Measurements from ENCODE around the gene PACSIN1.
"Not testable (repeated sequence)": the region's sequence is repeated elsewhere in the genome, so short reads cannot be mapped to it uniquely, and the experiment has no call there.

The PACSIN1 gene

DNA sequence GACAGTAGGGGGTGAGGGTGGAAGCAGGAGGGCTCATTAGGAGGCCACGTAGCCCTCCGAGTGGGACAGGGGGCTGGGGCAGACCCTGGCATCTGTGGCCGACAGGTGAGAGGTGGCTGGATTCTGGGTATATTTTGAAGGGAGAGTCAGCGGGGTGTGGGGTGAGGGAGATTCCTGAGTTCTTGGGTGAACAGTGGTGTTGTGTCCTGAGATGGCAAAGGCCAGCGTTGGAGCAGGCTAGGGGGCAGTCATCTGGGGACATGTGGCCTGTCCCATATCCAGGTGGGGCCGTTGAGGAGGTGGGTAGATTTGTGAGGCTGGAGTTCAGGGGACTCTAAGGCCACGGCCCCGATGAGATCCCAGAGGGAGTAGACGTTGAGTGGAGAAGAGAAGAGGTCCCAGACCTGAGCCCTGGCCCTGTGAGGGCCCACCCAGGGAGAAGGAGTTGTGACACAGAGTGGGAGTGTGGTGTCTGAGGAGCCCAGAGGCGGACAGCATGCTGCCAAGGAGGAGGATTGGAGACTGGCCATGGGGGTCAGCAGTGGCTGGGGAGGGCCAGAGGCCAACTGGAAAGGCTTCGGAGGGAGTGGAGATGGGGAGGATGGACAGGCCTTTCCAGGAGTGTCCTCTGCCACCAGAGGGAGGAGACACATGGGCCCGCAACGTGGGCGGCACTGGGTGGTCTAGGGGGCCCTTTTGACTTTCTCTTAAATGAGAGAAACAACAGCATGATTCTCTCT lies 19.6 kb downstream of the PACSIN1 start:
- no peak for DNase-seq (ENCODE audit: low read depth)

DNA sequence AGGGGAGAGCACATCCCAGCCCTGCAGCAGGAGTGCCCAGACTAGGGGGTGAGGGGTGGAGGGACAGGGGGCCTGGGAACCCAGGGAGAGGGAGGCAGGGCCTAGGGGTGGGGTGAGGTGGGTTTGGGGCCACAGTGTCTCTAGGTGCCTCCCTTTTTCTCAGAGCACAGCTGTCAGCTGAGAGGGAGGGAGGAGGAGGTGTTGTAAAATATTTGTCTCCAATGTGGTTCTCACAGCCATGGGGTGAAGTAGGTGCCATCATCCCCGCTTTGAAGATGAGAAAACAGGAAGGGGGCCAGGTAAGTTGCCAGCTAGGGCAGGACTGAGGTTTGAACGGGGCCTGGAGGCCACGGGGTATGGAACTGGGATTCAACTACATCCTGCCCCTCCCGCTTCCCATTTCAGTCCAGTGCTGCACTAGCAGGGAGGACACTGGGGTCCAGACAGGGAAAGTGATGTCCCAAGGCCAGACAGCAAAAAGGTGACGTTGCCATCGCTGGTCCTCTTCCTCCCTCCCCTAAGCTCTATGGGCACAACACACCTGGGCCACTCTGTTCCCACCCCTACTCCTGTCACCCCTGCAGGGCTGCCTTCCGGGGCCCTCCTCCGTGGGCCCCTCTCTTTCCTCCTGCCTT lies 20.3 kb downstream of the PACSIN1 start:
- DNase-seq (ENCODE audit: low read depth), result no peak

DNA sequence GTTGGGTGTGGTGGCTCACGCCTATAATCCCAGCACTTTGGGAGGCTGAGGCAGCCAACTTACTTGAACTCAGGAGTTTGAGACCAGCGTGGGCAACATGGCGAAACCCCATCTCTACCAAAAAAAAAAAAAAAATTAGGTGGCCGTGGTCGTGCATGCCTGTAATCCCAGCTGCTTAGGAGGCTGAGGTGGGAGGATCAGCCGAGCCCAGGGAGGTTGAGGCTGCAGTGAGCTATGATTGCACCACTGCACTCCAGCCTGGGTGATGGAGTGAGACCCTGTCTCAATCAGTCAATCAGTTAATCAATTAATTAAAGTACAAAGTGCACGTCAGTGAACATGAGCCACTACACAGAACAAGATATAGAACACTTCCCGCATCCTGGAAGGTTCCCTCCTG lies 21.0 kb downstream of the PACSIN1 start:
- DNase-seq (ENCODE audit: low read depth), result not testable (repeated sequence)

DNA sequence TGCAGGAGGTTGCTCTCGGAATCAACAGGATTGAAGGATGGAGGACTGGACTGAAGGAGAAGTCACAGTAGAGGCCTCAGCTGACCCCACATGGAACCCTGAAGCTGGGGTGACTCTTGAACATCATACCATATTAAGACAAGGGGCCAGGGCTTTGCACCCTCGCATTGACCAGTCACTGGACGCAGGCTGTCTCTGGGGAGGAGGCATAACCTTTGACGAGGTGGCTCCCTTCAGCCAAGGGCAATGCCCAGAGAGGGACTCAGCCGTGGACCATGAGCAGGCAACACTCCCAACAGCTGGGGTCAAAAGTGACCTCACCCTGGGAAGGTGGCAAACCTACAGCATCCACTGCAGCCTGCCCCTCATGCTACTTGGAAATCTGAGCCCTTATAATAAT lies 21.7 kb downstream of the PACSIN1 start:
- no peak for DNase-seq (ENCODE audit: low read depth)

DNA sequence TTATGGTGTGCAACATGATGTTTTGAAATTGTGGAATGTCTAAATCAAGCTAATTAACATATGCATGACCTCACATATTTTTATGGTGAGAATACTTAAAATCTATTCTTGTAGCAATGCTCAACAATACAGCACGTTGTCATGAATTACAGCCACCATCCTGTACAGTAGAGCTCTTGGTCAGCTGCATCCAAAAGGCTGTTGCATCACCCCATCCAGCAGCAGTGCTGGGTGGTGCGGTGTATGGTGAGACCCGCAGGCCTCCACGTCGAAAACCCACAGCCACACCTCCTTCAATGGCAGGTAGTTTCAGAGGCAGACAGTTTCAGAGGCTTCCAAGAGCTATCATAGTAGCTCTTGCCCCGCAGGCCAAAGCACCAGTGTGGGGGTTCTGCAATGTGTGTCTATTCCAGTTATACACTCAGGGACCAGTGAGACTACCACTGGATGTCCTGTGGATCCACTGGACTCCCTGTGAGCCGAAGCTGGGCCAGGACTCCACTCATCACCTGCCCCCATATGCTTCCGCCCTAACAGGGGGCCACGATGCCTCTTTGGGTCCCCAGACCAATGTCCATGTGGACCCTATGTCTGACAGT lies 23.4 kb downstream of the PACSIN1 start:
- no peak for DNase-seq (ENCODE audit: low read depth)

DNA sequence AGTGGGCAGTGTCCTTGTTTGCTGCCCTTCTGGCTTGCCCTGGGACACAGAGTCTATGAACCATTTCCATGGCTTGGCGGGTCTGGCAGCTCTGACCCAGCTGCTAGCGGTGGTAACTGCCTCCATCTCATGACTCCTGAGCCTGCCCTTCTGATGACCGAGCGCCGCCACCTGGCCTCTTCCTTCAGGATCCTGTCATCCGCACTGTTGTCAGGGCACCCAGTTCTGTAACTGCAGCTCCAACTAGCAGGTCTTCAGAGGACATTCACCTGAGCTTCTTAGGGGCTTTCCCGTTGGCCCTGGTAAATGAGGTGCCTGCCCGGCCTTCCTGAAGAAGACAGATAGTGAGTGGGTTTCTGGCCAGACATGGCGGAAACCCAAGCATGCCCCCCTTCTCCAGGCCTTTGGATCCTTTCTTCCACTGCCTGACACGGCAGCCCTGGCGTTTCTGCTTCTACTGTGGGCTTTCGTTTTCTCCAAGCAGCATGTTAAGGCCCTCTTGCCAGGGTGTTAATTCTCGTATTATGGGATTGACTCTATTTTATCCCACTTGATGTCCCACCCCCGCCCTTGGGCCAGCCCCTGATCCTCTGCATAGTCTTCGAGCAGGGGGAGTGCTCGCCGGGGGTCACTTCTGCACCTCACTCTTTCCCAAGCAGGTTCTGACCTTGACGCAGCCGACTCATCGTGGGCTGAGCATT lies 24.7 kb downstream of the PACSIN1 start:
- DNase-seq (ENCODE audit: low read depth), result no peak

DNA sequence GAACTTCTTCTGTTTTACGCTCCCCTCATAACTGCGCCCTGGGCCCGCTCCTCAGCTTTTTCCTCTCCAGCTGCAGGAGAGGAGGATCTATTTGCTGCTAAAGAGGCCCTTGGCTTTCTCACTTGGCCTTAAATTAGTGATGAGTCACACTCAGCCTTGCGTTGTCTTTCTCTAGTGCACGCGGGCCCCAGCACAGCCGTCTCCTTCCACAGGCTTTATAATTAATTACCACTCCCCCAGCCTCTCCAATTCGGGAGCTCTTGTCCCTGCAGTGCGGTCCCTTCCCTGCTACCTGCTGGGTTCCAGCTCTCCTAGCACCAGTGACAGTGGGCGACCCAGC lies 25.2 kb downstream of the PACSIN1 start:
- DNase-seq (ENCODE audit: low read depth), result no peak

DNA sequence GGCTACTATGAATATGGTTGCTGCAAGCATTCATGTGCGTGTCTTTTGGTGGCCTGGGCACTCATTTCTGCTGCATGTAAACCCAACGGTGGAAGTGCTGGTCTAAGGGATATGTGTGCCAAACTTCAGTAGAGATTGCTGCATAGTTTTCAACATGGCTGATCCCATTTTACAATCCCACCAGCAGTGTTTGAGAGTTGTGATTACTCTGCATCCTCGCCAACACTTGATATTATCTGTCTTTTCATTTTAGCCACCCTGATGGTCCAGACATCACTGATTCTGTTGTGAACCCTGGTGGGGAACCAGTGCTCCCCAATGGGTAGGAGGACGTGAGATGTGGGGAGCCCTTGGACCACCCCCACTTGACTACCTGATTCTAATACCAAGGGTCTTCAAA lies 27.5 kb downstream of the PACSIN1 start:
- no peak for DNase-seq (ENCODE audit: low read depth)

DNA sequence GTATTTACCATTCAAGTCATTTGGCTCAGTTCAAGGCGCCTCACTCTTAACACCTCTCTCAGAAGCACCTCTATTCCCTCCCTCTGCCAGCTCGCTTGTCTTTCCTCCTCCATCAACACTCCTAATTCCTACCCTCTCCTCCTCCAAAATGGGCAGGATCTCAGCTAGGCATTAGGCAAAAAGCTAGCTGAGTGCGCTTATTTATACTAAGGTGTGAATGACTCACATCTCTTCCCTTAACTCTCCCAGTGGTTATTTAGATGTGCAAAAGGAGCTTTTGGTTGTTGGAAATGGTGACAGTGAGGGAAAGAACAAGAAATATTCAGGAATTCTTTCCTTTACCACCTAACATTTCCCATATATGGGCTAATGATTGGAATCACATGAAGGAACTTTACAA lies 29.1 kb downstream of the PACSIN1 start:
- DNase-seq (ENCODE audit: low read depth), result no peak

DNA sequence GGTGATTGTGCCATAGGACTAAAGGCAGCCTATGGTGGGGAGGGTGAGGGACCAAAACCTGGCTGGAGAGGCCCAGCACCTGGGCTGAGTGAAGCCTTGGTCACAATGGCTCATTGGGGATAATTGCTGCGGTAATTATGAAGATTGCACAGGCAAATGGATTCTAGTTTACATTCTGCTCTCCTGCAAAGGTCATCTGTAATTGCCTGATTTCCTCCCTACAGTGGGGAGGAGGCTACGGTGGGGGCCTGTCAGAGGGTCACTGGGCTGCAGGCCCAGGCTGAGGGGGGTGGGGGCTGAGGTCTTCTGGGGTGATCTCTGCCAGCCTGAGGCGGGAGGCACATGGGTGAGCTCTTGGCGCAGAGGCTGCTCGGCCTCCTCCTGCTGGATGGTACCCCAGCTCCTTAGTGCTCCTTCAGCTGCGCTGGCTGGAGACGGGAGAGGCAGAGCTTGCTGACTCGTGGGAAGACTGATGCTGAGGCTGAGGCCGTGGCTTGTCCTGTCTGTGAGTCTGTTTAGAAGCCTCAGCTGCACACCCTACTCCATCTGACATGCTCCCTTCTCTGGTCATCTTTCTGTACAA lies 30.3 kb downstream of the PACSIN1 start:
- no peak for DNase-seq (ENCODE audit: low read depth)

DNA sequence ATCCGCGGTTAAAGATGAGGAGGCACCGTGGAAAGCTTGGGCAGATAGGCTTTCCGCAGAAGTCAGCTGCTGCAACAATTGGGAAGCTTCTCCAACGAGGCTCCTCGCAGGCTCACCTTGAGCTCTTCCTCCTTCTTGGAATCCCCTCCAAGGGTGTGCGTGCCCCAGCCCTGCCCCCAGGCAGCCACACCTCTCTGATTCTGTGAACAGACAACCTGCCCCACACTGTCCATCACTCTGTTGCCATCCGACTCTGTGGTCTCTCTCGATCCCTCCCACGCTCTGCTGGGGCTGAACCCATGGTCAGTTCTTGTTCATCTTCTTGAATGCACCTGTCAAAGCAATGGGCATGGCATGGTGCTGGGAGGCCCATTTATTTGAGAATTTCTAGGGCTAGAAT lies 31.5 kb downstream of the PACSIN1 start:
- no peak for DNase-seq (ENCODE audit: low read depth)

DNA sequence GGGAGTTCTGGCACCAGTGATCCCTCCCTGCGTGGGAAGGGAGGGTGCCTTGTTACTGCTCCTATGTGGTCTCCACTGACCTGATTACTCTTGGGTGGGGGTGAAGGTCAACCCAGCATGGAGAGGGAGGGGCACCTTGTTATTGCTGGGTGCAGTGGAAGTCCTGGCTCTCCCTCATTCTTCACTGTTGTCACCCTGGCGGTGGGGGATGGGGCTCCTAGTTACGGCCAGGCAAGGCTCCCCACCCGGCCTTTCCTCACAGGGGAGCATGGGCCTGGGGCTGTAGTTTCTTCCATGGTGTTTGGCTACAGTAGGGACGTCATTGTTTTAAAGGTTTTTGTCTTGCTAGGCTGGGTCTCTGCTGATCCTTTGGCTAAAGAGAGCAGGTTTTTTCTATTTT lies 40.8 kb downstream of the PACSIN1 start:
- DNase-seq (ENCODE audit: low read depth), result no peak

DNA sequence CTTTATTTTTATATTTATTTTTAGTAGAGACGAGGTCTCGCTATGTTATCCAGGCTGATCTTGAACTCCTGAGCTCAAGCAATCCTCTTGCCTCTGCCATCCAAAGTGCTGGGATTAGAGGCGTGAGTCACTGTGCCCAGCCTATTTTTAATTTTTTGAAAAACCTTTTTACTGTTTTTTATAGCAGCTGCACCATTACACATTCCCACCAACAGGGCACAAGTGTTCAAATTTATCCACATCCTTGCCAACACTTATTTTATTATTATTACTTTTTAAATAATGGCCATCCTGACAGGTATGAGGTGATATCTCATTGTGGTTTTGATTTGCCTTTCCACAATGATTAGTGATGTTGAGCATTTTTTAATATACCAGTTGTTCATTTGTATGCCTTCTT lies 42.5 kb downstream of the PACSIN1 start:
- DNase-seq (ENCODE audit: low read depth), result no peak

DNA sequence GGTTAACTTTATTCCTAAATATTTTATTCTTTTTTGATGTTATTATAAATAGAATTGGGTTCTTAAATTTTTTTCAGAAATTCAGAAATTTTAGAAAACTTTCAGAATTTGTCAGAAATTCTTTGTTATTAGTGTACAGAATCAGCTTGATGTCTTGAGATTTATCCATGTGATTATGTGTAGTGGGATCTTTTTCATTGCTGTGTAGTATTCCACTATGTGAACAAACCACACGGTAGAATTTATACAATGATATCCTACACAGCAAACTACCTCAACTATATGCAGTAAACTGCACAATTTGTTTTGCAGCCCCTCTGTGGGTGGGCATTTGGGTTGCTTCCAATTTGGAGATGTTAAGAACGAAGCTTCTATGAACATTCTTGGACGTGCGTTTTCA lies 43.9 kb downstream of the PACSIN1 start:
- no peak for DNase-seq (ENCODE audit: low read depth)

DNA sequence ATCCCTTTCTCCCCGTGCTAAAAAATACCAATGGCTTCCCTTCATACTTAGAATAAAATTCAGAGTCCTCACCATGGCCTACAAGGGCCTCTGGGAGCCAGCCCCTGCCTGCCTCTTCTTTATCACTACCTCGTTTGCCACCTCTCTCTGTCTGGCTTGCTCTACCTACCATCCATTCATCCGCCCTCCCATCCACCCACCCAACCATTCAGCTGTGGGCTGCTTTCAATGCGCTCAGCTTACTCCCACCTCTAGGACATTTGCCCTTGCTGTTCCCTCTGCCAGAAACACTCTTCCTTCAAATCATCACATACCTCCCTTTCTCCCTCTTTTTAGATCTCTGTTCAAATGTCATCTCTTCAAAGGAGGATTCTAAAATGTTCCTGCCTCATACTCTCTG lies 44.4 kb downstream of the PACSIN1 start:
- DNase-seq (ENCODE audit: low read depth), result no peak

DNA sequence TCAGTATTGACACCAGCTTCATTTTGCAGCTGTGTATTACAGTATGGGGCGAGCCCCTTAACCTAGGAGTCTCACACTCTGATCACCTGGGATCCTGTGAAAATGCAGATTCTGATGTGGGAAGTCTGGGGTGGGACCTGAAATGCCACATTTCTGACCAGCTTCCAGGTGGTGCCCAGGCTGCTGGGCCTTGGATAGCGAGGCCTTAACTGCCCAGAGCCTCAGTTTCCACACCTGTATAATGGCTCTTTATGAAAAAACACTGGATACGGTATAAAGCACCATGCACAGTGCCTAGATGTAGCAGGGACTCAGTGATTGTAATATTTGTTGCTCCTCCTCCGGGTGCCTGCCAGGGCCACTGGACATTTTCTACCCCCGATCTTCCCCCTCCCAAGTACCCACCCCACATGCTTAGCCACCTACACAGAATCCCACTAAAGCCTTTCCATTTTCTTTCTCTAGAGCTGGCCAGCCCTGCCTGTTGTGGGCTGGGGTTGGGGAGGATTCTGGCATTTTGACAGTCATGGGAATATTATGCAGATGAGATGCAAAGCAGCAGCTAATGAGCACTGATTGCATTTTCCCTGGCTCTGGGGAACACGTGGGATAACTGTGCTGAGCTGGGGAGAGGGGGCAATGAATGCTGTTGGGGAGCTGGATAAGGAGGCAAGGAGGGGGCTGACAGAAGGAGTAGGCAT lies 45.5 kb downstream of the PACSIN1 start:
- no peak for DNase-seq (ENCODE audit: low read depth)

DNA sequence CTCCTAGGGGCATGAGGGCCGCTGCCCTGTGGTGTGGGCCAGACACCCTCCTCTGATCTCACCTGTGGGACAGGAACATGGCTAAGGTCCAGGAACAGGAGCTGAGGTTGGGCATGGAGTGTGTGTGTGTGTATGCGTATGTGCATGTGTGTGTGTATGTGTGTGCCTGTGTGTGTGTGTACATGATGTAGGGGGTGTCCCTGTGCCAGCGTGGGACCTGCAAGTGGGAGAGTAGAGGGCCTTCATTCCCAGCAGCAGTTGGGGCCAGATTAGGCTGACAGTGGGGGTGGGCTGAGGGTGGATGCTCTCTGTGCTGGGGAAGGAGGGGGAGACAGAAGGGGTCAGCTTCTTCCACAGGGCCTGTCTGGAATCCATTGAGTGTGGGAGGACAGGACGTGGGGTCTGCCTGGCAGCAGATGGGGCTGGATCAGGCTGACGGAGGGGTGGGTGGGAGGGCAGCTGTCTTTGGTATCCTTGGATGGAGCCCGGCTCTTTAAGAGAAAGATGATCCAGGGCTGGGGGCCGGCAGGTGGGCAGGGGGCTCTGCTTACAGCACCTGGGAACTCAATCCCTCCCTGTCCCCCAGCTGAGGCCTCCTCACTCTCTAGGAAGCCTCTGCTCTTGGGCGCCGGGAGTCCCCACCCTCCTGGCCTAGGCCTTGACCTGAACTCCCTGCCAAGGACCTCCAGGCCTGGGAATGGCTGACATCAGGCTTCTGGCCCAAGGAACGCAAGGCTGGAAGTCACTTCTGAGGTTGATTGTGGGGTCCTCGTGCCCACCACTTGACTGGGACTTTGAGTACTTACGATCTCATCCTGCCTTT lies 46.2 kb downstream of the PACSIN1 start:
- no peak for DNase-seq (ENCODE audit: low read depth)

DNA sequence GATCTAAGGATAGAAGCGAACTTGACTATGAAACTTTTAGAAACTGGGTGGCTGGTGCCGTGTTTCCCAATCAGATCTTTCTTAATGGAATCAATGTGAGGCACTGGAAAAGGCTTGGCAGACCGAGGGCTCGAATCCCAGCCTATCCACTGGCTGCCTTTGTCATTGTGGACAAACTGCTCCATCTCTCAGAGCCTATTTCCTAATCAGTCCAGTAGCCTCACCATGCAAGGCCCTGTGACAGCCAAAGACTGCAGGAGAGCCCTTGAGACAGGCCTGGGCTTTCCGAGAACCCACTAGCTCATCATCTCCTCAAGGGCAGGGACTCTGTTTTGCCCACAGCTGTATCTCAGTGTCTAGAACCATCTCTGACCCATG lies 46.9 kb downstream of the PACSIN1 start:
- DNase-seq (ENCODE audit: low read depth), result no peak

DNA sequence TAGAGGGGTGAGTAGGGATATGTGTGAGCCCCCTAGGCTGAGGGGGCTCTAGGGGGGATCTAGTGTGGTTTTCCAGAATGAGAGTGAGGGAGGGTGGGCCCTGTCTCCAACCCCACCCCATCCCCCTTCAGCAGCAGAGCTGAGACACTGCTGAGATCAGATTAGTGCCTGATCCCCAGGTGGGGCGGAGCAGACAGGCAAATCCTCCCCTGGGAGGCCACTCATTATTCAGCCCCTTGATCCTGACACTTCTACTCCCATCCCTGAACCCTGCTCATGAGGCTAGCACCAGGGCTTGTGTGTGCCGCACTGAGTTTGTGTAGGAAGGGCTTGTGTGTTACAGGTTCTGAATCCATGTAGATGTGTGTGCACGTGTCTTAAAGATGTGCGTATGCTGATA lies 47.8 kb downstream of the PACSIN1 start:
- DNase-seq (ENCODE audit: low read depth), result no peak

DNA sequence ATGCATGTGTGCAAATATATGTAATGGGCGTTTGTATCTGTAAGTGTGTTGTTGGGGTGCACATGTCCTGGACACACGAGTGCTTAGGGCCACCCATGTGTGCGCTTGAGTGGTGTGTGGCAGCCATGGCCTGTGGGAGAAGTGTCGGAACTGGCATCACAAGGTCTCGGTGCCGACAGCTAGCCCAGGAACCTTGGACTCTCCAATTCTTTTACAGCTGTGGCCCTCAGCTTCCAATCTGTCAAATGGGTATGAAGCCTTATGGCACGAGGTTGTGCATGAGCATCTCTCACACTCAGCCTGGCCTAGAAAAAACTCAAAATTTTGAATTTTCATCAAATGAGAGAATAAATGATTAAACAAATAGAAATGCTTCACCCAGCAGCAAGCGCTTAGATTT lies 48.2 kb downstream of the PACSIN1 start:
- DNase-seq (ENCODE audit: low read depth), result no peak

All from activated T-helper 9 cell treated with anti-CD3 and anti-CD28 coated beads, Interleukin-2, amount 50 U/mL, for 16 hours (primary cell).